NCI-H2171 treated with DMSO at 0.1 percent for 48 hours (cell line): Measurements from ENCODE around the gene BAIAP2.
A peak's percentile ranks its signal among the peaks of the same experiment; 100 is the strongest.

Source experiments
- DNase-seq: peaks from one replicate; lab custom pipeline; 2025; lab: John Stamatoyannopoulos, UW

Gene BAIAP2

GRCh38 chr17:81110488-81111040 is 75.6 kb downstream of the BAIAP2 start:
- DNase-seq, result no peak

GRCh38 chr17:81111066-81111465 is 76.1 kb downstream of the BAIAP2 start:
- no peak for DNase-seq

GRCh38 chr17:81112450-81112849 is 77.5 kb downstream of the BAIAP2 start:
- no peak for DNase-seq

GRCh38 chr17:81113158-81113724 is 78.3 kb downstream of the BAIAP2 start:
- DNase-seq, result no peak

- DNase-seq, result peak; percentile 41
Measured at GRCh38 chr17:81114351-81115093, 79.6 kb downstream of the BAIAP2 start.

- no peak for DNase-seq
Measured at GRCh38 chr17:81115219-81115618, 80.3 kb downstream of the BAIAP2 start.

GRCh38 chr17:81115749-81116464 is 81.0 kb downstream of the BAIAP2 start:
- DNase-seq, result no peak

GRCh38 chr17:81116704-81117103 is 81.8 kb downstream of the BAIAP2 start:
- no peak for DNase-seq

GRCh38 chr17:81117672-81118198 is 82.8 kb downstream of the BAIAP2 start:
- DNase-seq, result no peak

GRCh38 chr17:81118308-81119221 is 83.6 kb downstream of the BAIAP2 start:
- no peak for DNase-seq

- no peak for DNase-seq
Measured at GRCh38 chr17:81119223-81120148, 84.5 kb downstream of the BAIAP2 start.

GRCh38 chr17:81120149-81120484 is 85.2 kb downstream of the BAIAP2 start:
- DNase-seq, result no peak

- DNase-seq, result no peak
Measured at GRCh38 chr17:81120695-81121621, 86.0 kb downstream of the BAIAP2 start.

- no peak for DNase-seq
Measured at GRCh38 chr17:81121841-81122733, 87.1 kb downstream of the BAIAP2 start.

- DNase-seq, result no peak
Measured at GRCh38 chr17:81123052-81124048, 88.4 kb downstream of the BAIAP2 start.

- no peak for DNase-seq
Measured at GRCh38 chr17:81124377-81124776, 89.4 kb downstream of the BAIAP2 start.

GRCh38 chr17:81125573-81126081 is 90.7 kb downstream of the BAIAP2 start:
- DNase-seq, result peak; percentile 35
